Measurements from ENCODE around the gene HES5. TPM values are rescaled to one million over a fixed set of nuclear protein-coding genes. Genes with fewer than 3 reads are reported as not detected.

HES5 gene
- total RNA-seq, 1 donor from 2014 or later, result 21.2 TPM

GRCh38 chr1:2480236-2480985, 49.7 kb downstream of the HES5 start:
- H3K4me3 Mint-ChIP-seq (ENCODE audit: unreplicated experiment), result no peak overlapping the region

GRCh38 chr1:2479618-2480017, 50.4 kb downstream of the HES5 start:
- peaks cover 5% of the 10 kb centered on the region for H3K9me3 Mint-ChIP-seq (ENCODE audit: unreplicated experiment)
- no peak overlapping the region for H3K4me3 Mint-ChIP-seq (ENCODE audit: unreplicated experiment)
- H3K4me1 Mint-ChIP-seq (ENCODE audit: low read depth, unreplicated experiment), result peaks cover 13% of the 10 kb centered on the region
- no peak for DNase-seq
- peaks cover 5% of the 10 kb centered on the region for H3K36me3 Mint-ChIP-seq (ENCODE audit: unreplicated experiment)
- H3K27me3 Mint-ChIP-seq (ENCODE audit: unreplicated experiment), result peaks cover 3% of the 10 kb centered on the region
- no peak for TF ChIP-seq CTCF (IDR thresholded peaks at IDR 0.05; ENCODE audit: partially characterized antibody, unreplicated experiment)
- H3K27ac Mint-ChIP-seq (ENCODE audit: unreplicated experiment), result no peak overlapping the region

More at GRCh38 chr1:2480236-2480985, 49.7 kb downstream of the HES5 start:
- H3K36me3 Mint-ChIP-seq (ENCODE audit: unreplicated experiment), result peaks cover 5% of the 10 kb centered on the region
- H3K4me1 Mint-ChIP-seq (ENCODE audit: low read depth, unreplicated experiment), result peaks cover 11% of the 10 kb centered on the region
- peaks cover 3% of the 10 kb centered on the region for H3K27me3 Mint-ChIP-seq (ENCODE audit: unreplicated experiment)
- no peak for DNase-seq
- peaks cover 5% of the 10 kb centered on the region for H3K9me3 Mint-ChIP-seq (ENCODE audit: unreplicated experiment)
- no peak for TF ChIP-seq CTCF (IDR thresholded peaks at IDR 0.05; ENCODE audit: partially characterized antibody, unreplicated experiment)
- H3K27ac Mint-ChIP-seq (ENCODE audit: unreplicated experiment), result no peak overlapping the region

GRCh38 chr1:2479186-2479585, 50.9 kb downstream of the HES5 start:
- Mint-ChIP-seq H3K9me3 (ENCODE audit: unreplicated experiment) (peaks cover 5% of the 10 kb centered on the region), H3K4me3 (ENCODE audit: unreplicated experiment) (no peak overlapping the region), H3K27me3 (ENCODE audit: unreplicated experiment) (peaks cover 3% of the 10 kb centered on the region), H3K27ac (ENCODE audit: unreplicated experiment) (no peak overlapping the region), H3K4me1 (ENCODE audit: low read depth, unreplicated experiment) (peaks cover 13% of the 10 kb centered on the region), H3K36me3 (ENCODE audit: unreplicated experiment) (peaks cover 4% of the 10 kb centered on the region)
- no peak for TF ChIP-seq CTCF (IDR thresholded peaks at IDR 0.05; ENCODE audit: partially characterized antibody, unreplicated experiment)
- no peak for DNase-seq

Other genes starting within 250 kb of the HES5 start
- gene MORN1, start 138.7 kb downstream of the HES5 start, total RNA-seq (ENCODE audit: unreplicated experiment), result 10.8 TPM
- 93.0 TPM for gene RER1, start 138.4 kb downstream of the HES5 start, total RNA-seq (ENCODE audit: unreplicated experiment)
- gene PEX10, start 117.7 kb downstream of the HES5 start, total RNA-seq (ENCODE audit: unreplicated experiment), result 14.0 TPM
- 61.4 TPM for gene PLCH2, start 54.0 kb downstream of the HES5 start, total RNA-seq (ENCODE audit: unreplicated experiment)
- gene PANK4, start 3.7 kb downstream of the HES5 start, total RNA-seq (ENCODE audit: unreplicated experiment), result 58.5 TPM
- gene TNFRSF14, start 26.1 kb upstream of the HES5 start, total RNA-seq (ENCODE audit: unreplicated experiment), result 1.2 TPM
- gene PRXL2B, start 56.5 kb upstream of the HES5 start, total RNA-seq (ENCODE audit: unreplicated experiment), result 46.1 TPM
- gene MMEL1, start 102.8 kb upstream of the HES5 start, total RNA-seq (ENCODE audit: unreplicated experiment), result 4.0 TPM

Measured in glutamatergic neuron (in vitro differentiated cells).